Measurements from ENCODE around the gene KDM7A. TPM values are rescaled to one million over a fixed set of nuclear protein-coding genes. Genes with fewer than 3 reads are reported as not detected.
A peak's percentile ranks its signal among the peaks of the same experiment; 100 is the strongest.

The KDM7A gene
- total and polyA plus RNA-seq, 9 of the 15 experiments (the other 6 are each of a cell fraction or from before 2014, with no cell fraction given), result 0.90 to 8.4 (median 7.0) TPM

DNA sequence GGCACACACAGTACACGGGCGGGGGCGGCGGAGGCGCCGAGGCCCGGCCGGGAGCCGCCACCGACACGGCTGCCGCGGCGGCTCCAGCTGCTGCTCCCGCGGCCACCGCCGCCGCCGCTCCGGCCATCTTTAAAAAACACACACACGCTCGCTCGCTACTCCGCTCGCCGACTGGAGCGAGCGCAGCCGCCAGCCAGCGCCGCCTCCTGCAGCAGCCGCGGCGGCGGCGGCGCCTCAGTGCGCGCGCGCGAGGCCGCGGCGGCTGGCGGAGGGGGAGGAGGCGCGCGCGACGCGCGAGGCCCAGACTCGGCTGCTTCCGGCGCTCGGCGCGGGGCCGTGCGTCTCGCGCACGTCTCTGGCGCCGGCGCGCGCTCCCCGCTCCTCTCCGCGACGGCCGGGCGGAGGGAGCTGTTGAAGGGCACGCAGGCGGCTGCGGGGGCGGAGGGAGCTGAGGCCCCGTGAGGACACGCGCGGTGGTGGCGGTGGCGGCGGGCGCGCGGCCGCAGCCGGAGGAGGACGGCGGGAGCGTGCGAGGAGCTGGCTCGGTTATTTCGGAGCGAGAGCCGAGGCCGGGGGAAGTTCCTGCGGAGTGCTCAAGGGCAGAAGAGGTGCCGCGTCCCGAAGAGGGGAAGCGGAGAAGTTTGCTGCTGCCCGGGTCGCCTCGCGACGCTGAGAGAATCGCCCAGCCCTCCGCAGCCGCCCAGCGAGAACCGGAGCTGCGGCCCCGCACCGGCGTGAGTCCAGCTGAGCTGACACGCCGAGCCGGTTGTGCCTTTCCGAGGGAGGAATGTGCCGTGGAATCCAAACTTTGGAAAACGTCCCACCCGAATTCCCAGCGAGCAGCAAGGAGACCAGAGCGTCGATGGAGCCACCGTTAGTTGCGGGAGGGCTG lies at the start of gene KDM7A (continued):
- TF ChIP-seq ASH1L (IDR thresholded peaks at IDR 0.05; ENCODE audit: borderline replicate concordance, low read depth, partially characterized antibody) (no peak), CBX3 (IDR thresholded peaks at IDR 0.05; ENCODE audit: borderline replicate concordance in 1 of 2, low read length in 2 of 2) (peak in 1 of 2 experiments; percentile 39; a peak in 1 of 3 replicates), MCM5 (IDR thresholded peaks at IDR 0.05; ENCODE audit: low read depth) (no peak), ZNF57 (CRISPR knock-in tag; IDR thresholded peaks at IDR 0.05) (no peak), MAZ (CRISPR knock-in tag; conservative IDR thresholded peaks at IDR 0.05 in 1 of 2, IDR thresholded peaks at IDR 0.05 in 1 of 2) (peak; percentile 82 to 98), ZNF311 (CRISPR knock-in tag; IDR thresholded peaks at IDR 0.05) (peak; percentile 16; the same call in 1 of the 2 replicates), RFX5 (IDR thresholded peaks at IDR 0.05; ENCODE audit: low read depth, low read length) (no peak), RCOR1 (IDR thresholded peaks at IDR 0.05; ENCODE audit: borderline replicate concordance in 1 of 2, low read depth in 2 of 2, low read length in 2 of 2) (peak in 1 of 2 experiments; percentile 70; a peak in 3 of 4 replicates), SIRT6 (IDR thresholded peaks at IDR 0.05; ENCODE audit: low read depth, low read length) (no peak), ARID2 (IDR thresholded peaks at IDR 0.05) (no peak), ZNF140 (CRISPR knock-in tag; IDR thresholded peaks at IDR 0.05) (no peak), SMARCA4 (IDR thresholded peaks at IDR 0.05) (0 out of 2 replicates have a peak, but pooled peaks have one; percentile 21), HMBOX1 (IDR thresholded peaks at IDR 0.05) (no peak), MBD1 (CRISPR knock-in tag; IDR thresholded peaks at IDR 0.05) (no peak), ETS2 (tag; IDR thresholded peaks at IDR 0.05; ENCODE audit: borderline replicate concordance, poor library complexity, severe bottlenecking) (no peak), NR1H2 (CRISPR knock-in tag; IDR thresholded peaks at IDR 0.05) (peak; percentile 88; the same call in 1 of the 2 replicates), POLR2G (IDR thresholded peaks at IDR 0.05; ENCODE audit: low read depth, low read length) (peak; percentile 99), DPF2 (IDR thresholded peaks at IDR 0.05) (peak; percentile 28; the same call in 1 of the 2 replicates)
- TF ChIP-seq, protein P1, sequence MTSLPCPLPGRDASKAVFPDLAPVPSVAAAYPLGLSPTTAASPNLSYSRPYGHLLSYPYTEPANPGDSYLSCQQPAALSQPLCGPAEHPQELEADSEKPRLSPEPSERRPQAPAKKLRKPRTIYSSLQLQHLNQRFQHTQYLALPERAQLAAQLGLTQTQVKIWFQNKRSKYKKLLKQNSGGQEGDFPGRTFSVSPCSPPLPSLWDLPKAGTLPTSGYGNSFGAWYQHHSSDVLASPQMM (CRISPR knock-in tag; IDR thresholded peaks at IDR 0.05), result no peak
- TF ChIP-seq, protein P2, sequence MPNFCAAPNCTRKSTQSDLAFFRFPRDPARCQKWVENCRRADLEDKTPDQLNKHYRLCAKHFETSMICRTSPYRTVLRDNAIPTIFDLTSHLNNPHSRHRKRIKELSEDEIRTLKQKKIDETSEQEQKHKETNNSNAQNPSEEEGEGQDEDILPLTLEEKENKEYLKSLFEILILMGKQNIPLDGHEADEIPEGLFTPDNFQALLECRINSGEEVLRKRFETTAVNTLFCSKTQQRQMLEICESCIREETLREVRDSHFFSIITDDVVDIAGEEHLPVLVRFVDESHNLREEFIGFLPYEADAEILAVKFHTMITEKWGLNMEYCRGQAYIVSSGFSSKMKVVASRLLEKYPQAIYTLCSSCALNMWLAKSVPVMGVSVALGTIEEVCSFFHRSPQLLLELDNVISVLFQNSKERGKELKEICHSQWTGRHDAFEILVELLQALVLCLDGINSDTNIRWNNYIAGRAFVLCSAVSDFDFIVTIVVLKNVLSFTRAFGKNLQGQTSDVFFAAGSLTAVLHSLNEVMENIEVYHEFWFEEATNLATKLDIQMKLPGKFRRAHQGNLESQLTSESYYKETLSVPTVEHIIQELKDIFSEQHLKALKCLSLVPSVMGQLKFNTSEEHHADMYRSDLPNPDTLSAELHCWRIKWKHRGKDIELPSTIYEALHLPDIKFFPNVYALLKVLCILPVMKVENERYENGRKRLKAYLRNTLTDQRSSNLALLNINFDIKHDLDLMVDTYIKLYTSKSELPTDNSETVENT (CRISPR knock-in tag; IDR thresholded peaks at IDR 0.05), result peak; percentile 95

All from K562 (cell line).